GM21528 (cell line): ENCODE measurements around the gene DOCK9.

Experiments
- ATAC-seq: cut with Tn5 transposase; IDR thresholded peaks from one replicate; pipeline ENCODE4 v1.9.1; 2021; ENCODE audit warnings: mild to moderate bottlenecking, moderate library complexity; ENCODE audit not compliant: unreplicated experiment, low FRiP score

DOCK9 gene

GRCh38 chr13:98783856-98784478 lies 193.9 kb downstream of the DOCK9 start:
- no peak for ATAC-seq

DNA sequence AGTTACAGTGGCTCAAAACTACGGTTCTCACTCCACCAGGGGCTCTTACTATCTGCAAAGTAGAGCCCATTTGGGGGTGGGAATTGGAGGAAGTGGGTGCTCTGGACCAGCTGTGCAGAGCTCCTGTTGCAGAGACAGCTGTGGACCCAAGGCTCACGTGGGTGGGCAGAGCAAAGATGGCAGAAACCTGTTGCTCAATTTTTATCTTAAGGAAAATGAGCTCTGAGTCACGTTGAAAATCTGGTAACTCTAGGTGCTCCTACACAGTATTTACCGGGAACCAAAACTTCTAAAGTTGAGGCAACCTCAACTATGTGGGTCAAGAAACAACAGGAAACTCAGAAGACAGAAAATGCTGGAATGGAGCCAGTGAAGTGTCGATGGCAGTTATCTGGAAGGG lies 195.2 kb downstream of the DOCK9 start:
- ATAC-seq: no peak

GRCh38 chr13:98781905-98782304 lies 196.0 kb downstream of the DOCK9 start:
- ATAC-seq: no peak

DNA sequence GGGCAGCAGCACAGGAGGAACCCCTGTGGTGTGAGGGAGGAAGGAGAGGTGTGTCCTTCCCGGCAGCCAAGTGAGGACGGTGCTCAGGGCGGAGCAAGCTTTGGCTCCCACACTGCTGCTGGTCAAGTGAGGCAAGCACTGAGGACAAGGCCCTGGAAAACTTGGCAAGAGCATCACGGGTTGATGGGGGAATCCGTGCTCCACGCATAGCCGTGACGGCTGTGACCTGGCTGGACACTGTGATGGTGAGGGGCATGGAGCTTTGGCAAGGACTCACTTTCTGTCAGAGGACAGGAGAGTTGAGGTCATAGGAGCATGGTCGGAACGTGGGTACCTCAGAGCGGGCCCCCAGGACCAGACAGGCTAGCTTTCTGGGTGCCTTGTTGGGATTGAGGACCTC lies 196.4 kb downstream of the DOCK9 start:
- no peak for ATAC-seq

- no peak for ATAC-seq
These were observed 196.8 kb downstream of the DOCK9 start for GRCh38 chr13:98781045-98781444.

DNA sequence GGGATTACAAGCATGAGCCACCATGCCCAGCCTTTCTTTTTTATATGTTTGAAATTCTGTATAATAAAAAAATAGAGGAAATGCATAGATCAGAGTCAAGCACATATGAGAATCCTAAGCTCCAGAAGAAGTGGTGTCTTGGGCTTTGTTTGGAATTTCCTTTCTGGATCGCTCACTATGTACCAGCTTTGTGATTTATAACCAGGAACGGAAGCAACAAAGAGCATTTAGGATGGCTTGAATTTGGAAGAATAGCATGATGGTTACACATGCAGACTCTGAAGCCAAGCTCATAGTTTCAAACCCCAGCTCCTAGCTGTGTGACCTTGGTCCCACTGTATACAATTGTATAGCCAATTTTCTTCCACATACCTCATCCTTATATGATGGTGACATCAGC lies 197.4 kb downstream of the DOCK9 start:
- ATAC-seq: no peak

DNA sequence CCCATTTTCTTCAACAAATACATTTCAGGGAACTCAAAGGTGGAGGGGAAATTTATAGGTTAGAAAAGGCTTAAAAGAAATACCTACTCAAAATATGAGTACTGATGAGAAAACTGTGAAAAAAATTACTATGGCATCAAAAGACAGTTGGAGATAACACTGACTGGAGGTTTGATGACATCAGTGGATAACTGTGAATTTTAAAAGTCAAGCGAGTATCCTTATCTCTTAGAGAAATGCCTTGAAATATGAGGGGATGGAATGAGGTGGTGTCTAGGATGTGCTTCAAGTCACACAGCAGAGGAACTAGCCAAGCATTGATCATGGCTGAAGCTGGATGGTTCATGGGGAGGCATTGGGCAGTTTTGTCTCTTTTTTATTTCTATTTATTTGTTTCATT lies 198.2 kb downstream of the DOCK9 start:
- no peak for ATAC-seq

GRCh38 chr13:98778749-98779148 lies 199.1 kb downstream of the DOCK9 start:
- no peak for ATAC-seq

DNA sequence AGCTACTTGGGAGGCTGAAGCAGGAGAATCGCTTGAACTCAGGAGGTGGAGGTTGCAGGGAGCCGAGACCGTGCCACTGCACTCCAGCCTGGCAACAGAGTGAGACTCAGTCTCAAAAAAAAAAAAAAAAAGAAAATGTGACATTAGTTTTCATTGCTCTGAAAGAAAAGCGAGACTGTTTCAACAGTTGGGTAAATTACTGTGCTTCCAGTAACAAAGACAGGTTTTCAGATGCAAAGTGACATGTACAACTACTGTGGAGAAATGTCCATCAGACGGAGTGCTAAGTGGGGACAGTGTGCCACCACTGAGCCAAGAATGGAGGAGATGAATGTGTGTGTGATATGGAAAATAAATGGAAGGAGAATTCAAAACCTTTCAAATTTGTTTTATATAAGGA lies 201.2 kb downstream of the DOCK9 start:
- ATAC-seq: no peak

DNA sequence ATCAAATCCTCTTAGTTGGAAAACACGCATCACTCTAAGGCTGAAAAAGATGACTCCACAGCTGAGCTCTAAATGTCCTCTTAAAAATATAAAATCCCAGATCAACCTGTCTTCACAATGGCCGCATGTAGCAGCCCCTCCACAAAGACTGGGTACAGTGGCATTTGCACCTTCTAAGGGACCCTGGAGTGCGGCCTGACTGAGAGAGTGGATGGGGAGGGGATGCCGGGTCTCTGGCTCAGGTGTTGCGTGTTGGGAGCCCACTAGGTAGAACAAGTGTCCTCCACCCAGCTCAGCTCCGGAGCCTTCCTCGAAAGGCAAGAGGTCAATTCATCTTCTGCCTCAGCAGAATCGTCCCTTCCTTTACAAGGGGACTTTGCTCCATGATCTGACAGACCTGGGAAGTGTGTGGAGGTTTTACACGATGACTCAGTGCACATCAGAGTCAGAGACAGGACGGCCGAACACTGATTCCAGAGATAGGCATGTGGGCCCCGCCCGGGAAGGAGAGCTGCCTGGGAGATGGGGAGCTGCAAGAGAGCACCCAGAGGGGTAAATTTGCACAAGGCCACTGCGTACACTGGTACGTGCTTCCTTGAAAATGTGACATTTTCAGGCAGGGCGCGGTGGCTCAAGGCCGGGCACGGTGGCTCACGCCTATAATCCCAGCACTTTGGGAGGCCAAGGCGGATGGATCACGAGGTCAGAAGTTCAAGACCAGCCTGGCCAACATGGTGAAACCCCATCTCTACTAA lies 201.8 kb downstream of the DOCK9 start:
- no peak for ATAC-seq

GRCh38 chr13:98775386-98775785 lies 202.5 kb downstream of the DOCK9 start:
- ATAC-seq: no peak

DNA sequence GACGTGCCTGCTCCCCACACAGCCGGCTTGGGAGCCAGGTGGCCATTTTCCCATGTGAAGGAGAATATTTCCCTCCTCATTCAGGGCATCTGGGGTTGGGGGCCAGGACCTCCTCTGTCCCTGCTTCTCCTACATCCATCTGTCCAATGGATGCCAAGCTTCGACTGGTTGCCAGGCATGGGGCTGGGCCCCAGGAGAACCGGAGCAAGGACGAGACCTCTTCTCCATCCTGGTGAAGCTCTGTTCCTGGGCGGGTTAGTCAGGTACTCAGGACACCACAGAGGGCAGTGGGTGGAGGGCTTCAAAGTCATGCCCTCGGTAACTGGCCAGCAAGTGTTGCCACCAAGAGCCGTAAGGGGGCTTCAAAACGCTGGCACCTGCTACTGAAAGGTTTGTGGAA lies 203.1 kb downstream of the DOCK9 start:
- no peak for ATAC-seq

DNA sequence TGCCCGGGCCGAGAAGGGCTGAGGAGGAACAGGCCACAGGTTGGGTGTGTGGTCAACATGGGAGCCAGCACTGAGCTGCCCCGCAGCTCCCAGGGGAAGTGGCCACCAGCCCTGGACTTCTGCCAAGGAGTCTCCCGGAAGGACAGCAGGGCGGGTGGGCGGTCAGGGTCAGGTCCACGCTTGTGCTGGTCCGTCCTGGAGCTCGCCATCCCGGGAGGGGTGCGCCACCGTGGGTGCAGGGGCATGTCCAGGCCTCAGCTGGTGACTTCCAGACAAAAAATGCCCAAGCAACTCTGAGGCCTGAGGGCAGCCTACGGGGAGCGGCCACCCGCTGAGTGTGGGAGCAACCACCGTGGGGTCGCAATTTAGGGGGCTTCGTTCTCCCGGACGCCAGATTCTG lies 203.9 kb downstream of the DOCK9 start:
- ATAC-seq: no peak

DNA sequence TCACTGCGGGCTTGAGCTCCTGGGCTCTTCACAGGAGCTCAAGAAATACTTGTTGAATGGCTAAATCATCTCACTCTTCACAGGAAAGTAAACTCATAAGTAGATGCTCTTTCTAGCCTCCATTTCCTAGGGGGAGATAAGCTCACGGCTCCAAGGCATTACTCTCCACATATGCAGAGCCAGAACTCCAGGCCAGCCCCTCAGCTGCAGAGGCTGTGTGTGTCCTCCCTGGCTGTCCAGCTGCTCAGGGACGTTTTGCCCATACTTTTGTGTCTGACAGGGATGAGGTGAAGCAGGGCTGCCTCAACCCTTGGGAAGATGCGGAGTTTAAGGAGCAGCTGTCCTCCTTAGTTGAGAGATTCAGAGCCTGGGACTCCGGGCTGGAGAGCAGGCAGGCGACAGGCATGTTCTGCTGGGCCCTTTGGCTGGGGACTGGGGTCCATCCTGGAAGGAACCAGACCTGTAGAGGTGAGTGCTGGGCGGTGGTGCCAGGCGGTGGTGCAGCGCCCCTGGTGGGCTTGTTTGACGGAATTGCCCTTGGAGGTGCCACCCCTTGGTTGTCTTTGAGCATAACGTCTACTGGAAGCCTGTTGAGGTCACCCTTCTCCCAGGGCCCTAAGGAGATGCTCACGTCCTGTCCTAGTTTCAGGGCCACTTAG lies 204.9 kb downstream of the DOCK9 start:
- no peak for ATAC-seq

DNA sequence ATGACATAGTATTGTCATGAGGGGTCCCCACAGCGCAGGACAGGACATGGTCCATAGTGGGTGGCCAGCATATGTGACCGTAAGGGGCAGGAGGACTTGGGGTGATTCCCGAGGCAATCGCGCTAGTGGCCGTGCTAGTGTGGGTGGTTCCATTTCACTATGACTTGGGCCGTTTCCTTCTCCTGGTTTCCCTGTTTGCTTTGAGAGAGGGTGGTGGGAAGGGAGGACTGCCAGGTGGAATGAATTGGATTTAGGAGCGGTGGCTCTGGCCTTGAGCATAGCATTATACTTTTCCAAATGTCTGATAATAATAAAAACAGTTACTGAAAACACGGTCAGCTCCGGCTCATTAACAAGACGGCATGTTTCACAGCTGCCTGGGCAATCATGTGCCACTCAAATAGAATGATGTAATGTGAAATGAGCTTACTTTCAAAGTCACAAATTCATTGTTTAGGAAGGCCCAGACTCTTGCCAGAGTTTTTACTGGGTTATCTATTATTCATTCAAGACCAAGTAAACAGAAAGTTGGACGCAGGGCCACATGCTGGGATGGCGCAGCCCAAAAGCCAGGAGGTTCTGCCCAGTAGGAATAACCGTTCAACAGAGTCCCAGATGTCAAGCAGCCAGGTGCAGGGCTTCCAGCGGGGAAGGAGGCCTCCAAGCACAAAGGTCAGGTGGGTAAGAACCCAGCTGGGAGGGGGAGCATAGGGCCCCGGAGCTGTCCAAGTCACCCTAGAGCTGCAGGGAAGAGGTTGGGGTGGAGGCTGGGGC lies 205.8 kb downstream of the DOCK9 start:
- ATAC-seq: no peak

GRCh38 chr13:98769736-98770135 lies 208.1 kb downstream of the DOCK9 start:
- ATAC-seq: no peak

GRCh38 chr13:98768522-98768921 lies 209.3 kb downstream of the DOCK9 start:
- ATAC-seq: no peak

DNA sequence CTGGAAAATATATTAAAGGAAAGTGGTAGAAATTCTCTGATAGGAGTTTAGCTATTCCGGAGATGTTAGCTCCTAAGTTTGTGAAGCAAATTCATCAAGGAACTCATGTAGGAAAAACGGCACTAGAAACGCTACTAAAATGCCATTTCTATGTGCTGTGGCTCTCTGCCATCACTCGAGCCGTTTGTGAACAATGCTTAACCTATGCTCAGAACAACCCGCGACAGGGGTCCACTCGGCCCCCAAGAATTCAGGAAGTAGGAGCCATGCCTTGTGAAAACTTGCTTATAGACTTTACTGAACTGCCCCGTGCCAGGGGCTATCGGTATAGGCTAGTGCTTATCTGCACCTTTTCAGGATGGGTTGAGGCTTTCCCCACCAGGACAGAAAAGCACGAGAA lies 211.2 kb downstream of the DOCK9 start:
- ATAC-seq: no peak

DNA sequence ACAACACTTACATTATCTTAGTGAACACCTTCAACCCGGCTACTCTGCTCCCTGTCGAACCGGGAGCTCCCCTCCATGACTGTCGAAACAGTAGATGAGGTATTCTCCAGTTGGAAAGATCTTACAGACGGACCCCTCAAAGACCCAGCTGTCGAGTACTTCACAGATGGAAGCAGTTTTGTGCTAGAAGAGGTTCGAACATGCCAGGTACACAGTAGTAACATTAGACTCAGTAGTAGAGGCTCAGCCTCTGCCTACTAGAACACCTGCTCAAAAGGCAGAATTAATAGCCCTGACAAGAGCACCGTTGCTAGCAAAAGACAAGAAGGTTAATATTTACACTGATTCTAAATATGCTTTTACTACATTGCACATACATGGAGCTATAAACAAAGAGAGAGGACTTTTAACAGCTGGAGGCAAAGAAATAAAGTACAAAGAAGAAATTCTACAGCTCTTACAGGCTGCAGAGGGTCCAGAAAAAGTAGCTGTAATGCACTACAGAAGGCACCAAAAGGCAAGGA lies 211.8 kb downstream of the DOCK9 start:
- ATAC-seq: no peak

DNA sequence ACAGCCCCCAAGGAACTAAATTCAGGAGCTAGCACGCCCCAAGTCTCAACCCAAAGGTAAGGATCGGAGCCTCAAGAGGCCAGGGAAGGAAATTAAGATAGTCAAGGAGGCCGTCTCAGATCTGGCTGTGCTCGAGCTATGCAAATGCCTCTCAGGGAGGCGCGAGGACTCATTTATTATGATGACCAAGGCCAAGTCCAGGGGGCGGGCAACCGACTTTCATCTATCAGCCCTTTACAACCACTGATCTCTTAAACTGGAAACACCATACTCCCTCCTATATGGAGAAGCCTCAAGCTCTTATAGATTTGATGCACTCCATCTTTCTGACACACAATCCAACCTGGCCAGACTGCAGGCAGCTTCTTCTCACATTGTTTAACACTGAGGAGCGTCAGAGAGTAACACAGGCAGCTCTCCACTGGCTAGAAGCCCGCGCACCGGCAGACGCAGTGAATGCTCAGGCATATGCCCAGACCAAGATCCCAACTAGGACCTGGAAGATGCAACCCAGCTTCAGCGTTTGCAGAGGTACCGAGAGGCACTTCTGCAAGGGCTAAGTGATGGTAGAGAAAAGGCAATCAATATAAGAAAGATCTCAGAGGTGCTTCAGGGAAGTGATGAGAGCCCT lies 215.8 kb downstream of the DOCK9 start:
- no peak for ATAC-seq
